Stimulated activated CD8-positive, alpha-beta memory T cell treated with anti-CD3 and anti-CD28 coated beads, Interleukin-12 subunit alpha, Interleukin-12 subunit beta, amount 100 ng/mL, for 1 hour (primary cell): ENCODE results near the gene AHI1.
"Not testable (repeated sequence)": the region's sequence is repeated elsewhere in the genome, so short reads cannot be mapped to it uniquely, and the experiment has no call there.

Experiments
- DNase-seq: peaks from one replicate; pipeline ENCODE4 v3.0.0-alpha.2; 2020; ENCODE audit warnings: low read depth

The AHI1 gene

GRCh38 chr6:135261872-135262725 lies 235.4 kb downstream of the AHI1 start:
- DNase-seq = no peak

GRCh38 chr6:135260612-135261011 lies 236.9 kb downstream of the AHI1 start:
- no peak for DNase-seq

GRCh38 chr6:135258970-135259369 lies 238.6 kb downstream of the AHI1 start:
- no peak for DNase-seq

- DNase-seq = no peak
These were observed 239.7 kb downstream of the AHI1 start for GRCh38 chr6:135257631-135258405.

- DNase-seq = no peak
These were observed 240.7 kb downstream of the AHI1 start for GRCh38 chr6:135256866-135257265.

GRCh38 chr6:135254471-135254870 lies 243.1 kb downstream of the AHI1 start:
- DNase-seq = no peak

GRCh38 chr6:135251498-135252441 lies 245.8 kb downstream of the AHI1 start:
- no peak for DNase-seq

GRCh38 chr6:135250751-135251497 lies 246.6 kb downstream of the AHI1 start:
- no peak for DNase-seq

- no peak for DNase-seq
These were observed 247.3 kb downstream of the AHI1 start for GRCh38 chr6:135250234-135250633.

- DNase-seq = not testable (repeated sequence)
These were observed 251.0 kb downstream of the AHI1 start for GRCh38 chr6:135246412-135247012.

- no peak for DNase-seq
These were observed 252.7 kb downstream of the AHI1 start for GRCh38 chr6:135244805-135245204.

GRCh38 chr6:135243871-135244796 lies 253.4 kb downstream of the AHI1 start:
- no peak for DNase-seq

- DNase-seq = no peak
These were observed 256.8 kb downstream of the AHI1 start for GRCh38 chr6:135240711-135241110.

- DNase-seq = no peak
These were observed 260.8 kb downstream of the AHI1 start for GRCh38 chr6:135236732-135237131.

GRCh38 chr6:135236319-135236718 lies 261.2 kb downstream of the AHI1 start:
- no peak for DNase-seq

- DNase-seq = no peak
These were observed 261.8 kb downstream of the AHI1 start for GRCh38 chr6:135235716-135236115.

GRCh38 chr6:135234492-135234780 lies 263.1 kb downstream of the AHI1 start:
- DNase-seq = no peak

- DNase-seq = no peak
These were observed 263.7 kb downstream of the AHI1 start for GRCh38 chr6:135233686-135234491.
